K562 (cell line): Measurements from ENCODE around the gene DMWD. TPM values are rescaled to one million over a fixed set of nuclear protein-coding genes. Genes with fewer than 3 reads are reported as not detected.

Source experiments
- ATAC-seq: fragments of 200-7000 bp; cut with Tn5 transposase; 3 replicates; pipeline ENCODE4 v1.9.1; 2020; ENCODE audit warnings: moderate library complexity
- BruUV-seq: library from RNA; stranded (reverse); fragments of 400-500 nt; replicated peaks from 2 replicates; lab custom pipeline; 2021; lab: Mats Ljungman, UMichigan
- CTCF ChIA-PET: fragments of 300-600 bp; formaldehyde crosslinking; extraction: SDS; loops from one replicate; lab custom pipeline; 2021; ENCODE audit warnings: low intra/inter-chr PET ratio; lab: Yijun Ruan, JAX
- POLR2A ChIA-PET: fragments of 300-600, 350-650 bp; sonication (Branson Sonifier 250); formaldehyde crosslinking; extraction: SDS; loops from one replicate; lab custom pipeline; 2021; ENCODE audit warnings: antibody characterized with exemption, inconsistent platforms; lab: Yijun Ruan, JAX
- DNase-seq, 4 experiments: peaks; one replicate each; pipeline versions ENCODE4 v3.0.0 to v3.0.0-alpha.2; 2011 to 2018; ENCODE audit warnings: low spot score in 3 of 4, mixed read lengths in 3 of 4; ENCODE audit errors: extremely low read depth in 1 of 4
- FAIRE-seq: peaks from 2 replicates; lab custom pipeline; 2011; peaks lifted over from hg19 to GRCh38; lab: Jason Lieb, UNC
- H2AFZ ChIP-seq: 2 replicates; pipeline ENCODE4 v1.6.0; 2011; ENCODE audit warnings: low read depth, low read length, control low read depth, inconsistent platforms
- H3K27ac ChIP-seq: fragments of 200-600 bp; 3 replicates; pipeline ENCODE4 v1.8.0; 2011; ENCODE audit warnings: low read depth, mild to moderate bottlenecking, control low read depth, inconsistent platforms, low read length, moderate library complexity, mixed read lengths; ENCODE audit errors: extremely low read depth
- H3K27me3 ChIP-seq, 2 experiments: fragments of 300-600 bp in 1 of 2; 2 replicates in 1 of 2; 3 replicates in 1 of 2; pipeline versions ENCODE4 v1.6.0 to v1.8.0; 2011; ENCODE audit warnings: inconsistent platforms in 2 of 2, low read length in 2 of 2, mild to moderate bottlenecking in 1 of 2, mixed read lengths in 1 of 2, moderate library complexity in 1 of 2; ENCODE audit not compliant: control insufficient read depth in 2 of 2, insufficient read depth in 2 of 2
- H3K36me3 ChIP-seq: fragments of 300-600 bp; 3 replicates; pipeline ENCODE4 v1.8.0; 2011; ENCODE audit warnings: mild to moderate bottlenecking, low read length, inconsistent platforms; ENCODE audit not compliant: control insufficient read depth, insufficient read depth
- H3K4me1 ChIP-seq, 2 experiments: fragments of 200-600 bp in 1 of 2; replicated peaks in 1 of 2; 2 replicates in 1 of 2; 3 replicates in 1 of 2; pipeline versions ENCODE4 v1.5.1 to v1.8.0; 2011; ENCODE audit warnings: inconsistent platforms in 2 of 2, low read length in 2 of 2, mild to moderate bottlenecking in 1 of 2, mixed read lengths in 1 of 2, moderate library complexity in 1 of 2; ENCODE audit not compliant: control insufficient read depth in 2 of 2, insufficient read depth in 2 of 2
- H3K4me2 ChIP-seq: 2 replicates; pipeline ENCODE4 v1.6.1; 2011; ENCODE audit warnings: low read length, control low read depth, inconsistent platforms, mixed read lengths; ENCODE audit not compliant: insufficient read depth
- H3K4me3 ChIP-seq: fragments of 200-600 bp; sonication (generic), shearing (Covaris generic); 2 replicates; pipeline ENCODE4 v1.5.1; 2016; ENCODE audit warnings: control low read depth, inconsistent platforms
- H3K79me2 ChIP-seq: fragments of 200-600 bp; 3 replicates; pipeline ENCODE4 v1.8.0; 2011; ENCODE audit warnings: low read length, inconsistent platforms; ENCODE audit not compliant: control insufficient read depth, insufficient read depth
- H3K9ac ChIP-seq, 2 experiments: 2 replicates each; pipeline versions ENCODE4 v1.6.0 to v1.6.1; 2011; ENCODE audit warnings: low read depth in 2 of 2, low read length in 2 of 2, control low read depth in 1 of 2, inconsistent platforms in 1 of 2, mild to moderate bottlenecking in 1 of 2, mixed read lengths in 1 of 2; ENCODE audit not compliant: insufficient read depth in 1 of 2
- H3K9me1 ChIP-seq: one replicate; pipeline ENCODE4 v1.6.0; 2011; ENCODE audit warnings: inconsistent platforms, mild to moderate bottlenecking, low read length, moderate library complexity; ENCODE audit not compliant: control insufficient read depth, insufficient read depth
- H3K9me3 ChIP-seq: replicated peaks from 2 replicates; pipeline ENCODE4 v1.5.1; 2011; ENCODE audit warnings: low read depth, low read length, inconsistent platforms; ENCODE audit not compliant: control insufficient read depth, insufficient read depth
- H4K20me1 ChIP-seq: replicated peaks from 2 replicates; pipeline ENCODE4 v1.6.1; 2011; ENCODE audit warnings: low read length, inconsistent platforms, mixed read lengths; ENCODE audit not compliant: control insufficient read depth, insufficient read depth
- AFF4 ChIP-seq: sonication (generic); formaldehyde crosslinking; IDR thresholded peaks from 2 replicates; pipeline ENCODE4 v1.8.0; 2023; ENCODE audit warnings: mild to moderate bottlenecking, missing genetic modification reagents
- ATF2 ChIP-seq: sonication (generic); formaldehyde crosslinking; IDR thresholded peaks from 2 replicates; pipeline ENCODE4 v1.8.1; 2022; ENCODE audit warnings: missing genetic modification reagents
- ATF7 ChIP-seq: fragments of 450-650 bp; IDR thresholded peaks from 2 replicates; pipeline ENCODE4 v1.7.1; 2014; ENCODE audit warnings: mild to moderate bottlenecking, moderate library complexity
- EGR1 ChIP-seq: fragments of 450-650 bp; conservative IDR thresholded peaks from 2 replicates; pipeline ENCODE4 v1.6.1; 2017; ENCODE audit warnings: mild to moderate bottlenecking
- ETS1 ChIP-seq: conservative IDR thresholded peaks from 2 replicates; pipeline ENCODE4 v1.6.1; 2011; ENCODE audit warnings: low read depth, mild to moderate bottlenecking, low read length; ENCODE audit not compliant: control insufficient read depth
- FOXP1 ChIP-seq: sonication (generic); formaldehyde crosslinking; IDR thresholded peaks from 2 replicates; pipeline ENCODE4 v1.8.0; 2022; ENCODE audit warnings: mild to moderate bottlenecking, missing genetic modification reagents
- HDAC6 ChIP-seq: IDR thresholded peaks from 2 replicates; pipeline ENCODE4 v1.6.1; 2012; ENCODE audit warnings: low read depth, mild to moderate bottlenecking, control low read depth, inconsistent platforms, low read length, moderate library complexity
- MAX ChIP-seq: sonication (generic); formaldehyde crosslinking; IDR thresholded peaks from 2 replicates; pipeline ENCODE4 v1.9.0; 2022; ENCODE audit warnings: mild to moderate bottlenecking, missing genetic modification reagents
- MED1 ChIP-seq: sonication (generic); formaldehyde crosslinking; IDR thresholded peaks from 2 replicates; pipeline ENCODE4 v1.8.1; 2023; ENCODE audit warnings: missing genetic modification reagents, borderline replicate concordance
- POLR2G ChIP-seq: fragments of 200-400 bp; formaldehyde crosslinking; IDR thresholded peaks from 2 replicates; pipeline ENCODE4 v1.6.1; 2017; ENCODE audit warnings: low read depth, mild to moderate bottlenecking, antibody characterized with exemption, low read length, moderate library complexity
- RBM22 ChIP-seq: fragments of 200-400 bp; formaldehyde crosslinking; IDR thresholded peaks from 2 replicates; pipeline ENCODE4 v1.6.1; 2018; ENCODE audit warnings: low read length, low read depth; ENCODE audit not compliant: poor library complexity, severe bottlenecking
- ZNF184 ChIP-seq: sonication (generic); formaldehyde crosslinking; IDR thresholded peaks from 2 replicates; pipeline ENCODE4 v1.5.0; 2020; ENCODE audit warnings: missing genetic modification reagents
- ZNF707 ChIP-seq: fragments of 250-450 bp; sonication (Bioruptor Pico); conservative IDR thresholded peaks from 2 replicates; pipeline ENCODE4 v1.8.0; 2022; ENCODE audit warnings: inconsistent platforms, mild to moderate bottlenecking, moderate library complexity
- WGBS: fragments of 100-300 bp; shearing (Covaris generic); methylation state at CpG from one replicate; pipeline ENCODE4 v1.1.6; 2016; ENCODE audit warnings: low coverage, mixed read lengths; ENCODE audit not compliant: insufficient coverage; ENCODE audit errors: missing lambda C conversion rate; 5-methylcytosine and 5-hydroxymethylcytosine counted together
- in situ Hi-C: fragments of 300-500 bp; cut with MboI; formaldehyde crosslinking; loops from 4 replicates; pipeline ENCODE4 v1.15.0; 2018; ENCODE audit warnings: inconsistent platforms, mixed read lengths
- intact Hi-C: fragments of 100-400 bp; cut with micrococcal nuclease; formaldehyde crosslinking; loops from 2 replicates; pipeline ENCODE4 v1.14.2; 2022
- polyA plus RNA-seq, 8 experiments: library from polyadenylated mRNA; depleted of rRNA in 4 of 8; stranded (reverse) in 5 of 8; unstranded in 3 of 8; fragments of >200 nt; fragmentation: Nextera tagmentation in 2 of 8; fragmentation: Illumina TruSeq in 1 of 8; extraction: Ambion mirVana in 2 of 8; extraction: Trizol in 1 of 8; gene quantifications; 2 replicates each; pipeline versions ENCODE4 v1.2.1 to v1.2.3, GENCODE V29; 2011 to 2014; ENCODE audit warnings: inconsistent platforms in 1 of 8, missing spikeins in 1 of 8
- total RNA-seq, 7 experiments: library from RNA; depleted of rRNA in 6 of 7; stranded (reverse); fragments of >200 nt in 6 of 7; fragmentation: Illumina TruSeq in 2 of 7; extraction: Trizol in 2 of 7; gene quantifications; 2 replicates each; pipeline versions ENCODE4 v1.2.1 to v1.2.3, GENCODE V29; 2011 to 2021; ENCODE audit warnings: low replicate concordance in 1 of 7

The DMWD gene
- total and polyA plus RNA-seq, 9 of the 15 experiments (the other 6 are each of a cell fraction or from before 2014, with no cell fraction given) = 4.7 to 54.6 (median 19.0) TPM

GRCh38 chr19:45778010-45778661 lies 14.5 kb downstream of the DMWD start:
- Histone ChIP-seq H3K9ac (no peak overlapping the region; a peak in 1 of 4 replicates), H3K27me3 (no peaks in the 10 kb centered on the region), H2AFZ (no peak overlapping the region), H3K9me3 (no peaks in the 10 kb centered on the region), H3K4me3 (no peak overlapping the region), H3K4me2 (no peak overlapping the region), H3K79me2 (no peaks in the 10 kb centered on the region), H4K20me1 (peaks cover 10% of the 10 kb centered on the region; the same call in 1 of the 2 replicates), H3K9me1 (peaks cover 5% of the 10 kb centered on the region), H3K27ac (no peak overlapping the region), H3K4me1 (peaks cover 16 to 61% of the 10 kb centered on the region in 2 experiments), H3K36me3 (peaks cover 24% of the 10 kb centered on the region; the same call in 2 of the 3 replicates)
- ATAC-seq (no peak), FAIRE-seq (no peak), DNase-seq (no peak)
- POLR2A ChIA-PET = interaction anchor here (1.1 to 1.5 kb wide), 2 partner anchors 11 to 42 kb away, joined by 5 to 6 read pairs; no protein-coding TSS in a partner anchor
- WGBS = 94% methylated on average over 27 of the region's 28 CpGs
- in situ Hi-C loops (no loop called here), intact Hi-C loops (no loop called here)
- no TSS peak for BruUV-seq
- CTCF ChIA-PET = no interaction called here
- TF ChIP-seq EGR1 = 0 out of 2 replicates have a peak, but pooled peaks have one; percentile 6
- TF ChIP-seq POLR2G = peak; percentile 71
- no peak for TF ChIP-seq AFF4
- TF ChIP-seq ETS1 = no peak
- TF ChIP-seq ATF7 = no peak
- 0 out of 2 replicates have a peak, but pooled peaks have one; percentile 27 for TF ChIP-seq FOXP1 (CRISPR knock-in tag)
- TF ChIP-seq MED1 (CRISPR knock-in tag) = no peak
- TF ChIP-seq RBM22 = peak; percentile 63
- no peak for TF ChIP-seq MAX (CRISPR knock-in tag)
- peak; percentile 18; the same call in 1 of the 2 replicates for TF ChIP-seq ATF2 (CRISPR knock-in tag)
- no peak for TF ChIP-seq HDAC6
- TF ChIP-seq ZNF184 (CRISPR knock-in tag) = no peak
- TF ChIP-seq ZNF707 = no peak
